IPS-15b (cell line): Measurements from ENCODE around the gene PKD1.
"Not testable (repeated sequence)": the region's sequence is repeated elsewhere in the genome, so short reads cannot be mapped to it uniquely, and the experiment has no call there.

ENCODE experiments used
- H3K27me3 ChIP-seq: one replicate; pipeline ENCODE4 v1.6.1; 2013; ENCODE audit warnings: low read length; ENCODE audit not compliant: control insufficient read depth, insufficient read depth
- H3K36me3 ChIP-seq: one replicate; pipeline ENCODE4 v1.6.1; 2013; ENCODE audit warnings: low read length; ENCODE audit not compliant: control insufficient read depth, insufficient read depth
- H3K4me1 ChIP-seq: one replicate; pipeline ENCODE4 v1.6.1; 2013; ENCODE audit warnings: mild to moderate bottlenecking, low read length; ENCODE audit not compliant: control insufficient read depth, insufficient read depth
- H3K4me3 ChIP-seq: one replicate; pipeline ENCODE4 v1.5.1; 2013; ENCODE audit warnings: low read depth, low read length
- H3K9ac ChIP-seq: one replicate; pipeline ENCODE4 v1.6.1; 2013; ENCODE audit warnings: low read depth, mild to moderate bottlenecking, low read length
- H3K9me3 ChIP-seq: one replicate; pipeline ENCODE4 v1.6.1; 2013; ENCODE audit warnings: mild to moderate bottlenecking, low read length; ENCODE audit not compliant: control insufficient read depth, insufficient read depth

Gene PKD1

GRCh38 chr16:2116428-2116827, 19.3 kb downstream of the PKD1 start:
- H3K9ac ChIP-seq, H3K4me1 ChIP-seq, H3K9me3 ChIP-seq, H3K27me3 ChIP-seq, H3K4me3 ChIP-seq, H3K36me3 ChIP-seq: not testable (repeated sequence)

GRCh38 chr16:2115591-2115973, 20.1 kb downstream of the PKD1 start:
- Histone ChIP-seq H3K27me3 (no peaks in the 10 kb centered on the region), H3K4me3 (no peak overlapping the region), H3K4me1 (no peaks in the 10 kb centered on the region), H3K9ac (no peak overlapping the region), H3K36me3 (peaks cover 6% of the 10 kb centered on the region), H3K9me3 (no peaks in the 10 kb centered on the region)

DNA sequence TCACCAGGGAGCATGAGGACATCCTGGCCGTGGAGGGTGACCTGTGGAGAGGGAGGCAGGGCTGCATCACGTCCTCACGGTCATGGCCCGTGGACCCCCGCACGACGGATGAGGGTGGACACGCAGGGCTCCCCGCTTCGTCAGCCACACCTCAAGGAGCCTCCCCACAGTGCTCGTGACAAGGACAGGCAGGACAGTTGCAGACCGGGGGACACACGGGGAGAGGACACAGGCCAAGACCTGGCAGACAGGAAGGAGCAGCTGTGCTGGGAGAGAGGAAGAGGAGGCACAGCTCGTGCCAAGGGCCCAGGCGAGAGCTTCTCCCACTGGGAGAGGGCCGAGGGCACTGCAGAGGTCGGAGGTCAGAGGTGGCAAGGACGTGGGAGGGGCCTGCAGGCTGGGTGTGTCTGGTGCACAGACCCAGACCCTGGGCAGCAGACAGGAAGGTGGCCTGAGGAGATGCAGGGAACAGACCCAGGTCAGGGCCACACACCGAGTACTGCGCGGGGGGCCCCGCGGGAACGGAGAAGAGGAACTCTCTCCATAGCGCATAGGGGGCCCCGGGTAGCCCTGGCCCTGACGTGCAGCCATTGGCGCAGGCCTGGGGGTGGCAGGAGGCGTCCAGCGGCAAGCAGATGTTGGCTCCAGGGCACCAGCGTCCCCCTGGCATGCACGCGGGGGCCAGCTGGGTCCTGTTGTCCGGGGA, 20.7 kb downstream of the PKD1 start:
- not testable (repeated sequence) for H3K9me3 ChIP-seq, H3K27me3 ChIP-seq, H3K9ac ChIP-seq, H3K4me1 ChIP-seq, H3K4me3 ChIP-seq
- H3K36me3 ChIP-seq = peaks cover 10% of the 10 kb centered on the region

DNA sequence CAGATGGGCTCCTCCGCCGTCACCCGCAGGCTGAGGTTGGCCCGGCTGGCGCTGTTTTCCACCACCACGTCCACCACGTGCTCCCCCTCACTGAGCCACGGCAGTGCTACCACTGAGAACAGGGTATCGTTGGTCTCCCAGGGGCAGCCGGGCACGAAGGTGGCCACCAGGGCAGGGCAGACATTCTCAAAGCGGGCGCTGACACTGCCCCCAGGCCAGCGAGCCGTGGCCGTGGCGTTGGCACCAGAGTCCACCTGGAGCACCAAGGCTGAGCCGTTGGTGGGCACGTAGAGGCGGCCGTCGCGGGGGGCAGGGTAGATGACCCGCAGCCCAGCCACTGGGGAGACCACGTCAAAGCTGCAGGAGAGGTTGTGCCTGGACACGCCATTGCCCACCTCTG, 21.5 kb downstream of the PKD1 start:
- not testable (repeated sequence) for H3K4me3 ChIP-seq, H3K27me3 ChIP-seq
- peaks cover 10% of the 10 kb centered on the region for H3K36me3 ChIP-seq

GRCh38 chr16:2112539-2113106, 23.1 kb downstream of the PKD1 start:
- not testable (repeated sequence) for H3K9ac ChIP-seq, H3K27me3 ChIP-seq, H3K4me1 ChIP-seq, H3K4me3 ChIP-seq, H3K9me3 ChIP-seq
- peaks cover 15% of the 10 kb centered on the region for H3K36me3 ChIP-seq

More for the DNA sequence above, 21.5 kb downstream of the PKD1 start:
- H3K9me3 ChIP-seq, H3K4me1 ChIP-seq, H3K9ac ChIP-seq: not testable (repeated sequence)

DNA sequence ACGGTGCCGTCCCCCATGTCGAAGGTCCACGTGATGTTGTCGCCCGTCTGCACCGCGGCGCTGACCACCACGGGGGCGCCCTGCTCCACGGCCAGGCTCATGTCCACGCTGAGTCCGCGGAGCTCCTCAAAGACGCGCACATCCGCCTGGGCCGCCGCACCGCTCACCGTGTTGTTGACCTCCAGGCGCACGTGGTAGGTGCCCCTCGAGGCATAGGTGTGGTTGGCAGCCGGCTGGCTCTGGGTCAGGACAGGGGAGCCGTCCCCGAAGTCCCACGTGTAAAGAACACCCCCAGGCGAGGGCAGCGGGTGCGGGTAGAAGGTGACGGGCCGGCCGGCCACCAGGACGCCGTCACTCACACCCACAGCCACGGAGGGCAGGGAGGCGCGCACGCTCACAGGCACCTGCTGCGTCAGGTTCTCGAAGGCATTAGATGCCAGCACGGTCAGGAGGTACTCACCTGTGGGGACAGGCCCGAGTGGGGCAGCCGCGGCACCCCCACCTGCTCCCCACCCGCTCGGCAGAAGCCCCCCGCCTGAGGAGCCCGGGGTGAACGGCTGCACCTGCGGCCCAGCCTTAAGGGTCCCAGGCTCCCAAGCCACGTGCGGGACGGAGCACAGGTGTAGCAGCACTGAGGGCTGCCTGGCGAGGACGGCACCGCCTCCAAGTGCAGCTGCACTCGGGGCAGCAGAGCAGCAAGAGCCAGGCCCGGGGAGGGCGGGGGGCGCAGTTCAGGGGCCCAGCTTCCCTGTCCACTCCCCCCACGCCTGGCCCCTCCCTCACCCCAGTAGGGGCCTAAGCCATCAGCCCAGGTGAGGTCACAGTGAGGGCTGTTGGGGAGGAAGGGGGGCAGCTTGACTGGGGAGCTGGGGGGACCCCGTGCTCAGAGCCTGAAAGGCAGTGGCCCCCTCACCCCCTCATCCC, 24.0 kb downstream of the PKD1 start:
- not testable (repeated sequence) for H3K4me1 ChIP-seq, H3K4me3 ChIP-seq, H3K9ac ChIP-seq, H3K27me3 ChIP-seq, H3K9me3 ChIP-seq
- H3K36me3 ChIP-seq = peaks cover 15% of the 10 kb centered on the region

DNA sequence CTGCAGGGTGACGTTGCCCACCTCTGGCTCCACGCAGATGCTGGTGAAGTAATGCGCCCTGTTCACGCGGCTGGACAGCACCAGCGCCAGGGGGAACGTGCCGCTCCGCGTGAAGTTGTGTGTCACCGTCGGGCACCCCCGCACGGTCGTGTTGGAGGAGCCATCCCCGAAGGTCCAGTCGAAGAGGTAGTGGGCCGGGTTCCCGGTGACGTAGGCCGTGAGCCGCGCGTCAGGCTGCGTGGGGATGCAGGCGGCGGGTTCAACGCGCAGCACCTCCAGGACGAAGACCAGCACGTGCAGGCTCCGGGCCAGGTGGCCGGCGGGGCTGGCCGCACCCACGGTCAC, 24.7 kb downstream of the PKD1 start:
- not testable (repeated sequence) for H3K9me3 ChIP-seq, H3K4me1 ChIP-seq, H3K27me3 ChIP-seq, H3K4me3 ChIP-seq, H3K9ac ChIP-seq
- peaks cover 15% of the 10 kb centered on the region for H3K36me3 ChIP-seq

GRCh38 chr16:2110332-2111008, 25.2 kb downstream of the PKD1 start:
- not testable (repeated sequence) for H3K9ac ChIP-seq, H3K9me3 ChIP-seq, H3K4me1 ChIP-seq, H3K4me3 ChIP-seq, H3K27me3 ChIP-seq
- H3K36me3 ChIP-seq = peaks cover 17% of the 10 kb centered on the region

- H3K9me3 ChIP-seq, H3K4me3 ChIP-seq, H3K9ac ChIP-seq, H3K4me1 ChIP-seq, H3K27me3 ChIP-seq: not testable (repeated sequence)
- peaks cover 17% of the 10 kb centered on the region for H3K36me3 ChIP-seq
Measured at GRCh38 chr16:2109872-2110271, 25.8 kb downstream of the PKD1 start.

DNA sequence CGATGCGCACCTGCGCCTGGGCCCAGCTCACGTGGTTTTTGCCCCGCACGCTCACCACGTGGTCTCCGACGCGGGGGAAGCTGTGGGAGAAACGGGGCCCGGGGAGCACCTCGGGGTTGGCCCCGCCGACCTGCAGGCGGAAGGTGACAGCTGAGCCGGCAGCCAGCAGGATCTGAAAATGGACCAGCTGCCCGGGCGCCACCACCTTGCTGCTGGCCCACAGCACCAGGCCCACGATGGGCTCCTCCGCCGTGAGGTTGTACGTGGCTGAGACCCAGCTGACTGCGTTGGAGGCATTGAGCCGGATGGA, 26.5 kb downstream of the PKD1 start:
- H3K4me3 ChIP-seq, H3K9me3 ChIP-seq, H3K9ac ChIP-seq, H3K4me1 ChIP-seq, H3K27me3 ChIP-seq: not testable (repeated sequence)
- H3K36me3 ChIP-seq = peaks cover 17% of the 10 kb centered on the region

- H3K9ac ChIP-seq, H3K4me1 ChIP-seq, H3K4me3 ChIP-seq, H3K9me3 ChIP-seq, H3K27me3 ChIP-seq: not testable (repeated sequence)
- peaks cover 15% of the 10 kb centered on the region for H3K36me3 ChIP-seq
Measured at GRCh38 chr16:2108446-2109270, 27.0 kb downstream of the PKD1 start.
